ENCODE results near the gene TNFAIP8L3. TPM values are rescaled to one million over a fixed set of nuclear protein-coding genes. Genes with fewer than 3 reads are reported as not detected.

TNFAIP8L3 gene
- 6.9 and 7.4 TPM in 2 replicates for total RNA-seq

GRCh38 chr15:51094606-51095569 is at the start of gene TNFAIP8L3:
Gene TNFAIP8L3 (minus strand): TSS chr15:51094906. CDS start chr15:51094595, 311 bp downstream.

Other genes with a start within 250 kb of the TNFAIP8L3 start
- gene AP4E1, start 186.2 kb downstream of the TNFAIP8L3 start, total RNA-seq = 13.0 and 16.6 TPM in 2 replicates
- 0.23 and 0.72 TPM in 2 replicates for gene CYP19A1, start 243.7 kb upstream of the TNFAIP8L3 start, total RNA-seq
- gene GLDN, start 246.7 kb upstream of the TNFAIP8L3 start, total RNA-seq = 3.3 and 3.7 TPM in 2 replicates

Measured in smooth muscle cell of the pulmonary artery (primary cell).